Natural killer cell treated with Interleukin-12 subunit alpha and Interleukin-12 subunit beta and Interleukin-15 and Interleukin-18, amount 100 ng/mL, for 72 hours (primary cell): ENCODE data around the gene MCM3. TPM values are rescaled to one million over a fixed set of nuclear protein-coding genes. Genes with fewer than 3 reads are reported as not detected.

Experiments used
- ATAC-seq, 2 donors: fragments of 150-1000 bp; cut with Tn5 transposase in 1 of 2; sonication (Bioruptor Pico), chemical (Tn5 transposase) in 1 of 2; 2 replicates each; pipeline ENCODE4 v1.10.0; 2021
- DNase-seq: peaks from one replicate; pipeline ENCODE4 v3.0.0; 2022; ENCODE audit warnings: low spot score
- H3K27ac Mint-ChIP-seq, 2 donors: 1 replicate in 1 of 2; 2 replicates in 1 of 2; pipeline ENCODE4 v1.8.0; 2022; ENCODE audit warnings: mixed read lengths in 2 of 2, mild to moderate bottlenecking in 1 of 2, moderate library complexity in 1 of 2
- H3K27me3 Mint-ChIP-seq, 2 donors: 1 replicate in 1 of 2; 2 replicates in 1 of 2; pipeline ENCODE4 v1.8.0; 2022; ENCODE audit warnings: mixed read lengths in 2 of 2
- H3K36me3 Mint-ChIP-seq: one replicate; pipeline ENCODE4 v1.8.0; 2022; ENCODE audit warnings: mixed read lengths
- H3K4me1 Mint-ChIP-seq, 2 donors: 1 replicate in 1 of 2; 2 replicates in 1 of 2; pipeline ENCODE4 v1.8.0; 2022; ENCODE audit warnings: low read depth in 2 of 2, mixed read lengths in 2 of 2, mild to moderate bottlenecking in 1 of 2
- H3K4me3 Mint-ChIP-seq: one replicate; pipeline ENCODE4 v1.8.0; 2022; ENCODE audit warnings: mixed read lengths
- H3K9me3 Mint-ChIP-seq: 2 replicates; pipeline ENCODE4 v1.8.0; 2022; ENCODE audit warnings: mixed read lengths
- total RNA-seq, 2 donors: library from RNA; stranded (reverse); gene quantifications; one replicate each; pipeline ENCODE4 v1.2.3, GENCODE V29; 2022

Gene MCM3
- total RNA-seq, 2 donors from 2014 or later: 108 to 277 TPM

GRCh38 chr6:52254731-52255378 lies 29.7 kb downstream of the MCM3 start:
- H3K9me3 Mint-ChIP-seq: no peaks in the 10 kb centered on the region
- H3K27me3 Mint-ChIP-seq: peaks cover 35 to 39% of the 10 kb centered on the region in 2 donors
- ATAC-seq (peak; percentile 75 to 76), DNase-seq (no peak)
- peak overlapping the region; percentile 53 to 80 for H3K27ac Mint-ChIP-seq
- peaks cover 17 to 42% of the 10 kb centered on the region in 2 donors for H3K4me1 Mint-ChIP-seq
- no peaks in the 10 kb centered on the region for H3K36me3 Mint-ChIP-seq
- H3K4me3 Mint-ChIP-seq: peak overlapping the region; percentile 87

GRCh38 chr6:52253494-52253893 lies 31.0 kb downstream of the MCM3 start:
- peak; percentile 69 for DNase-seq
- Mint-ChIP-seq H3K27me3 (peaks cover 45 to 50% of the 10 kb centered on the region in 2 donors), H3K9me3 (no peaks in the 10 kb centered on the region)

GRCh38 chr6:52251113-52251512 lies 33.4 kb downstream of the MCM3 start:
- Mint-ChIP-seq H3K4me1 (peaks cover 17 to 42% of the 10 kb centered on the region in 2 donors), H3K9me3 (no peaks in the 10 kb centered on the region), H3K27ac (peak overlapping the region; percentile 20 to 91), H3K4me3 (peak overlapping the region; percentile 57), H3K27me3 (peaks cover 54 to 67% of the 10 kb centered on the region in 2 donors), H3K36me3 (no peaks in the 10 kb centered on the region)
- no peak for DNase-seq
- ATAC-seq: peak in 1 of 2 donors; percentile 48

More at GRCh38 chr6:52253494-52253893, 31.0 kb downstream of the MCM3 start:
- Mint-ChIP-seq H3K36me3 (no peaks in the 10 kb centered on the region), H3K4me3 (peak overlapping the region; percentile 87), H3K4me1 (peaks cover 17 to 42% of the 10 kb centered on the region in 2 donors), H3K27ac (peak overlapping the region in 1 of 2 donors; percentile 80)
- ATAC-seq: peak; percentile 71 to 78

- peaks cover 7 to 27% of the 10 kb centered on the region in 2 donors for H3K4me1 Mint-ChIP-seq
- no peaks in the 10 kb centered on the region for H3K36me3 Mint-ChIP-seq
- peak overlapping the region in 1 of 2 donors; percentile 91 for H3K27ac Mint-ChIP-seq
- no peaks in the 10 kb centered on the region for H3K9me3 Mint-ChIP-seq
- ATAC-seq (no peak), DNase-seq (no peak)
- no peak overlapping the region for H3K4me3 Mint-ChIP-seq
- H3K27me3 Mint-ChIP-seq: peaks cover 52 to 53% of the 10 kb centered on the region in 2 donors
Observed at GRCh38 chr6:52249078-52249477, 35.5 kb downstream of the MCM3 start.

DNA sequence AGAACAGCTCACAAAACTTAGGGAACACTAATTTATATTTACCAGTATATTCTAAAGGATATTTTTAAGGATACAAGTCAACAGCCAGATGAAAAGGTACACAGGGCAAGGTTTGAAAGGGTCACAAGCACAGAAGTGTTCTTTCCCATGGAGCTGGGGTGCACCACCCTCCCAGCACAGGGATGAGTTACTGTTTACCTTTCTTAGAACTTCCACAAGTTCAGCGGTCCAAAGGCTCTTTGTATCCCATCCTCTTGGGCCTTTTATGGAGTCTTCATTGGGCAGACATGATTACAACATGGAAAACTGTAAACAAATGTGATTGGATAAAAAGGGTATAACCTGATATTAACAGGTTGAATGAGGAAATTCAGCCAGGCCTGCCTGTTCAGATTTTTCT lies 39.1 kb downstream of the MCM3 start:
- Mint-ChIP-seq H3K27me3 (peaks cover 42 to 44% of the 10 kb centered on the region in 2 donors), H3K27ac (no peak overlapping the region), H3K4me1 (peaks cover 0 to 4% of the 10 kb centered on the region in 2 donors), H3K4me3 (no peak overlapping the region), H3K36me3 (no peaks in the 10 kb centered on the region), H3K9me3 (no peaks in the 10 kb centered on the region)
- ATAC-seq (no peak), DNase-seq (no peak)

DNA sequence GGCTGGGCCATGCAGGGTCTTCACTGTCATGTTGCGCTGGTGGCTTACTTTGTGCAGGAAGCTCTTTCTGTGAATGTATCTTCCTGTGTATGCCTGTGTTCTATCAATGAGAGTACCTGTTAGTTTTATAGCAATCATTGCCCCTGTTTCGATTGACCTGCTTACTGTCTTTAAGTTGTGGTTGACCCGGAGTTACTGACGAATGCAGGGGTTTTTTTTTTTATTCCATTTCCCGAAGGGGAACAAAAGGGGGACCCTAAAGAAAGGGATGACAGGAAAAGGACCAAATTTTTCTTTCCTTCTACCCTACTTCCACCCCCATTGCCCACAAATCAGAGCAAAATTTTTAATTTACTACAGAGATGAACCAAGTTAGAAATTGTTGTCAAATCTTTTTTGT lies 40.1 kb downstream of the MCM3 start, which contains the start of gene IL17F:
Gene IL17F, minus strand, starts transcription at position 101 of the 400 bp plus-strand sequence. Its CDS starts 71 bp downstream, at position 30.
- no peak for ATAC-seq
- Mint-ChIP-seq H3K27me3 (peaks cover 41 to 46% of the 10 kb centered on the region in 2 donors), H3K4me3 (no peak within 1 kb of the TSS), H3K36me3 (no peaks in the 10 kb centered on the region), H3K9me3 (no peaks in the 10 kb centered on the region), H3K27ac (no peak within 1 kb of the TSS), H3K4me1 (no peaks in the 10 kb centered on the region)
- no peak for DNase-seq

DNA sequence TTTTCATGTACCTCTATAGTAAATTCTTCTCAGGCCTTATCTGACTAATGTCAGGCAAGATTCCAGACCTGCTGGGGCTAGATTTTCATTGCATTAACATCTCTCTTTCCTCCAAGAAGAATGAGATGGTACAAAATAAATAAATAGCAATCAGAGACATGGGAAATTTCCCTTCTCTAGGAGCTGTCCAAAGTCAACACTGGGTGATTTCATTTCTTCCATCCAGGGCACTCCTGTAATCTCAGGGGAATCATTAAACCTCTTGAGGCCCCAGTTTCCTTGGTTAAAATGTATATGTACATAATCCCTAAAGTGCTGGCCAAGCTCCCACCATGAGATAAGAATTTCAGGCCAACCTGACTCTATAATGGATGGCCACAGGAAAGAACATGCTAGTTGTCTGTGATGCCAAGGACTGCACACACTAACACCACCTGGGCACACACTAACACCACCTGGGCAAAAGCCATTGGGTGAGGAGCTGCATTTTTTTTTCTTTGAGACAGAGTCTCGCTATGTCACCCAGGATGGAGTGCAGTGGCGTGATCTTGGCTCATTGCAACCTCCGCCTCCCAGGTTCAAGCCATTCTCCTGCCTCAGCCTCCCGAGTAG lies 41.2 kb downstream of the MCM3 start:
- H3K9me3 Mint-ChIP-seq: no peaks in the 10 kb centered on the region
- H3K36me3 Mint-ChIP-seq: no peaks in the 10 kb centered on the region
- no peak overlapping the region for H3K4me3 Mint-ChIP-seq
- peaks cover 33 to 43% of the 10 kb centered on the region in 2 donors for H3K27me3 Mint-ChIP-seq
- DNase-seq (no peak), ATAC-seq (no peak)
- H3K4me1 Mint-ChIP-seq: no peaks in the 10 kb centered on the region
- H3K27ac Mint-ChIP-seq: no peak overlapping the region

DNA sequence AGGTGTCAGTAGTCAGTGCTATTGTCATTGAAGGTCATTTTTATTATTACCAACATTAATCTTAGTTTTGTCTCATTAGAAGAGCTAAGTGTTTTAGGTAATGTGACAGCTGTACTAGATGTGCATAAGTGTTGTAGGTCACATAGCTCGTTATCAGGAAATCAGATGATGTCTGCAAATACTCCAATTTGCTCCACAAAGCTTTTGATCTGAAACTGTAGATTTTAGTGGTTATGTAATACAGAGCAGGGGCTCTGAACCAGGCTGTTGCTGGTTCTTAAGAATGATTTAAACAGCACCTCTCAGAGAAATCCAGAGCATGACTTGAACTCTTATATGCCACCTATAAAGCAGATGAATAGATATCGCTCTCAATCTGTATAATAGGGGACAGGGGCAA lies 42.7 kb downstream of the MCM3 start:
- Mint-ChIP-seq H3K27me3 (peaks cover 39 to 43% of the 10 kb centered on the region in 2 donors), H3K9me3 (no peaks in the 10 kb centered on the region), H3K36me3 (no peaks in the 10 kb centered on the region), H3K4me3 (no peak overlapping the region), H3K4me1 (no peaks in the 10 kb centered on the region), H3K27ac (no peak overlapping the region)
- ATAC-seq (peak in 1 of 2 donors; percentile 20), DNase-seq (no peak)

DNA sequence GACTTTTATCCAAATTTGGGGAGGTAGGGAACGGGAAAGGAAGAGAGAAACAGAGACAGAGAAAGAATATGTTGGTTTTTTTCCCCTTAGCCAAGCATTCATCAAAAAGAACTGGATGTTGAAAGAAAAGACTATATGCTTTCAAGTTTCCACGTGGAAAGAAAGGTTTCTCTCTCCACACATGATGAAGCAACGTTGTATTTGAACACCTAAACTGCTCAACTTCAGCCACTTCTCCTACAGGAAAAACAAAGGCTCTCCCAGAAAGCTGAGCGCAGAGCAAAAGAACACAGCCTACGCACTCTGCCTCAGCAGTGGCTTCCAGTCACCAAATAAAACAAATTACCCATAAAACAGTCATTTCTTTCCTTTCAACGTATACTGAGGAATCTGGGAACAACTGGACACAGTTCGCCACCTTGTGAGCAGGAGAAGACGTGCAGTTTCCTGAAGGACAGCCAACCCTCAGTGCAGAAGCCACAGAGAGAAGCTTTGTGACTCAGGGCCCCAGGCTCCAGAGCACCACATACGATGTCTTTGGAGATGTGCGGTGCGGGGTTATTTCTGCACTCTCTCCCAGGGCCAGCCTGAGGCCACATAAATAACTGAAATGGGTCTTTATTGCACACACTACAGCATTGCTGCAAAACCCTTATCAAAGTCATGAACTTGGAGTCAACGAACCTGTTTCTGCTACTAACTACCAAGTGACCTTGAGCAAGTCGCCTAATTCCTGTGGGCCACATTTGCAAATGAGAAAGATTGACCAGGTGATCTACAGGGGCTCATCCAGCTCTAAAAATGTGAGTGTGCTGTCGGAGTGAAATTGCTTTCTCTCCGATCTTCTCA lies 50.3 kb downstream of the MCM3 start:
- H3K4me3 Mint-ChIP-seq: no peak overlapping the region
- peaks cover 61 to 73% of the 10 kb centered on the region in 2 donors for H3K27me3 Mint-ChIP-seq
- H3K27ac Mint-ChIP-seq: no peak overlapping the region
- DNase-seq (no peak), ATAC-seq (peak; percentile 45 to 50)
- no peaks in the 10 kb centered on the region for H3K36me3 Mint-ChIP-seq
- H3K4me1 Mint-ChIP-seq: peaks cover 18 to 22% of the 10 kb centered on the region in 2 donors
- H3K9me3 Mint-ChIP-seq: no peaks in the 10 kb centered on the region

DNA sequence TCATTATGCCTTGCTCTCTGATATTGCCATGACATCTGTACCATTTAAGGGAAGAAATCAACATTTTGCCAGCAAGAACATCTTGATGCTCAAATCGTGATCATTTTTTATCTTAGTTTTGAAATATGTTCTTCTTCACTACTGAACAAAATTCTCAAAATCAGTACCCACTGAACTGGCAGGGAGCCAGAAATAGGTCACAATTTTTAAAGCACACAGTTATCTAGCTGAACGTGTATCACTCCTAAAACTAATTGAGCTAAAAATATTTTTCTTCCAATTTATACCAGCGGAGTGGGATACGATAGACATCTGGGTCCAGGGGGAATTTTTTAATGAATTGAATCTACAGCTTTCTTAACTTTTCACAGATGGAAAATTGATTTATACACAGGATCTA lies 51.5 kb downstream of the MCM3 start:
- Mint-ChIP-seq H3K4me1 (peaks cover 21 to 29% of the 10 kb centered on the region in 2 donors), H3K36me3 (no peaks in the 10 kb centered on the region), H3K27ac (no peak overlapping the region), H3K4me3 (no peak overlapping the region), H3K9me3 (no peaks in the 10 kb centered on the region), H3K27me3 (peaks cover 59 to 68% of the 10 kb centered on the region in 2 donors)
- DNase-seq (no peak), ATAC-seq (no peak)

GRCh38 chr6:52231406-52232127 lies 53.0 kb downstream of the MCM3 start:
- Mint-ChIP-seq H3K4me3 (no peak overlapping the region), H3K36me3 (no peaks in the 10 kb centered on the region), H3K27me3 (peaks cover 51 to 54% of the 10 kb centered on the region in 2 donors), H3K9me3 (no peaks in the 10 kb centered on the region), H3K4me1 (peaks cover 32 to 42% of the 10 kb centered on the region in 2 donors), H3K27ac (peak overlapping the region in 1 of 2 donors; percentile 53)
- ATAC-seq: peak; percentile 79 to 86
- peak; percentile 63 for DNase-seq

DNA sequence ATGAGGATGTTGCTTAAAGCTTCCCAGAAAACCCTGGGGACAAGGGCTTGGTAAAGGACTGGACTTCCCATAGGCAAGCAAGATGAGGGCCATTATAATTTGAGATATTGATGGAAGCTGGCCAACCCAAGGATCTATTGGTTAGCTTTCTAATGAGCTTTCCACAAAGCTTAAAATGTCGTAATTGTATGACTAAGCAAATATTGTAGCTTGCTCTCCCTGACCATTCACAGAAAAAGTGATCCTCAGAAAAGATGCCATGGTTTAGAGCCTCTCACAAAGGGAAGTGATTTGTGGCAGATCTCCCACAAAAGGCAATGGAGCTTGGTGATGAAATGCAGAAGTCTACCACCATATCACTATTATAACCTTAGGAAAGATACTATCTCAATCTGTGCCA lies 53.9 kb downstream of the MCM3 start:
- no peaks in the 10 kb centered on the region for H3K9me3 Mint-ChIP-seq
- H3K4me1 Mint-ChIP-seq: peaks cover 32 to 42% of the 10 kb centered on the region in 2 donors
- DNase-seq (no peak), ATAC-seq (no peak)
- H3K4me3 Mint-ChIP-seq: peak overlapping the region; percentile 40
- peaks cover 44 to 50% of the 10 kb centered on the region in 2 donors for H3K27me3 Mint-ChIP-seq
- H3K36me3 Mint-ChIP-seq: no peaks in the 10 kb centered on the region
- peak overlapping the region in 1 of 2 donors; percentile 29 for H3K27ac Mint-ChIP-seq

- DNase-seq: peak; percentile 86
- peak overlapping the region; percentile 1 to 21 for H3K27ac Mint-ChIP-seq
- H3K4me1 Mint-ChIP-seq: peaks cover 34 to 48% of the 10 kb centered on the region in 2 donors
- peaks cover 5% of the 10 kb centered on the region for H3K36me3 Mint-ChIP-seq
- H3K4me3 Mint-ChIP-seq: peak overlapping the region; percentile 54
- H3K9me3 Mint-ChIP-seq: no peaks in the 10 kb centered on the region
- H3K27me3 Mint-ChIP-seq: peaks cover 49 to 56% of the 10 kb centered on the region in 2 donors
- peak; percentile 94 to 95 for ATAC-seq
Observed at GRCh38 chr6:52227495-52227894, 57.0 kb downstream of the MCM3 start.
